DND-41 (cell line): Measurements from ENCODE around the gene IDI1.

Source experiments
- ATAC-seq: fragments of 200-7000 bp; cut with Tn5 transposase; 3 replicates; pipeline ENCODE4 v1.9.1; 2021; ENCODE audit warnings: low read depth; ENCODE audit not compliant: insufficient read depth
- DNase-seq: peaks from one replicate; pipeline ENCODE4 v3.0.0-alpha.2; 2020
- H2AFZ ChIP-seq: 2 replicates; pipeline ENCODE4 v1.6.0; 2012; ENCODE audit warnings: low read depth, low read length
- H3K27ac ChIP-seq: 2 replicates; pipeline ENCODE4 v1.5.1; 2012; ENCODE audit warnings: low read length, inconsistent platforms
- H3K27me3 ChIP-seq: fragments of 200-600 bp; sonication (generic); 2 replicates; pipeline ENCODE4 v1.6.0; 2012; ENCODE audit warnings: low read length, mild to moderate bottlenecking, inconsistent platforms; ENCODE audit not compliant: insufficient read depth, poor library complexity
- H3K36me3 ChIP-seq: 2 replicates; pipeline ENCODE4 v1.5.1; 2012; ENCODE audit warnings: low read length, inconsistent platforms; ENCODE audit not compliant: insufficient read depth
- H3K4me1 ChIP-seq: 2 replicates; pipeline ENCODE4 v1.5.1; 2012; ENCODE audit warnings: mild to moderate bottlenecking, low read length; ENCODE audit not compliant: insufficient read depth
- H3K4me2 ChIP-seq: 2 replicates; pipeline ENCODE4 v1.6.0; 2012; ENCODE audit warnings: mild to moderate bottlenecking, moderate library complexity, low read length, inconsistent platforms; ENCODE audit not compliant: insufficient read depth
- H3K4me3 ChIP-seq, 2 experiments: fragments of 200-600 bp in 1 of 2; shearing (Covaris generic) in 1 of 2; 2 replicates each; pipeline ENCODE4 v1.5.1; 2012 to 2016; ENCODE audit warnings: inconsistent platforms in 2 of 2, low read length in 2 of 2, mild to moderate bottlenecking in 2 of 2, low read depth in 1 of 2, moderate library complexity in 1 of 2
- H3K79me2 ChIP-seq: 2 replicates; pipeline ENCODE4 v1.6.0; 2012; ENCODE audit warnings: low read length, inconsistent platforms; ENCODE audit not compliant: insufficient read depth
- H3K9ac ChIP-seq: 2 replicates; pipeline ENCODE4 v1.6.0; 2012; ENCODE audit warnings: low read depth, mild to moderate bottlenecking, inconsistent platforms, low read length, moderate library complexity
- H3K9me3 ChIP-seq: 2 replicates; pipeline ENCODE4 v1.5.1; 2012; ENCODE audit warnings: low read length, moderate library complexity, mild to moderate bottlenecking, inconsistent platforms; ENCODE audit not compliant: insufficient read depth, severe bottlenecking
- H4K20me1 ChIP-seq: 2 replicates; pipeline ENCODE4 v1.6.0; 2012; ENCODE audit warnings: low read length; ENCODE audit not compliant: insufficient read depth
- EZH2 ChIP-seq: IDR thresholded peaks from 3 replicates; pipeline ENCODE4 v1.6.1; 2012; ENCODE audit warnings: borderline replicate concordance, low read depth, mild to moderate bottlenecking, moderate library complexity, low read length, inconsistent platforms; ENCODE audit not compliant: severe bottlenecking
- TF ChIP-seq, protein P1 (sequence below): IDR thresholded peaks from 2 replicates; pipeline ENCODE4 v1.5.1; 2012; ENCODE audit warnings: borderline replicate concordance, low read length, moderate library complexity, mild to moderate bottlenecking; ENCODE audit not compliant: poor library complexity, severe bottlenecking; ENCODE audit errors: extremely low read depth

IDI1 gene

DNA sequence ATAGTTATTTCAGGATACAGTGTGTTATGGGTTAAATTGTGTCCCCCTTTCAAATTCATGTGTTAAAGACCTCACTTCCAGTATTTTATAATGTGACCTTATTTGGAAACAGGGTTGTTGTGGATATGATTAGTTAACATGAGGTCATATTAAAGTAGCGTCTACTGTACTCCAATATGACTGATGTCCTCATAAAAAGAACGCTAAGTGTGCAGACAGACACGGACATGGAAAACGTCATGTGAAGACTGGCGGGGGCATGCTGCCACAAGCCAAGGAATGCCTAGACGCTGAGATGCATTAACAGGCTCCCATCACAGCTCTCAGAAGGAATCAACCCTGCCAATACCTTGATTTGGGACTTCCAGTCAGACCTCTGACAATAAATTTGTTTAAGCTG lies 5.8 kb upstream of the IDI1 start:
- no peaks in the 10 kb centered on the region for H3K9me3 ChIP-seq
- H3K4me2 ChIP-seq, result peak overlapping the region; percentile 90
- no peaks in the 10 kb centered on the region for H3K27me3 ChIP-seq
- H3K27ac ChIP-seq, result no peak overlapping the region
- peak overlapping the region; percentile 99 for H3K9ac ChIP-seq
- H3K36me3 ChIP-seq, result peaks cover 60% of the 10 kb centered on the region
- no peak for ATAC-seq
- H3K4me1 ChIP-seq, result peaks cover 81% of the 10 kb centered on the region
- H2AFZ ChIP-seq, result no peak overlapping the region
- peak overlapping the region in 1 of 2 experiments; percentile 100; a peak in 2 of 4 replicates for H3K4me3 ChIP-seq
- DNase-seq, result no peak
- peaks cover 99% of the 10 kb centered on the region for H3K79me2 ChIP-seq
- peaks cover 33% of the 10 kb centered on the region; the same call in 1 of the 2 replicates for H4K20me1 ChIP-seq
- TF ChIP-seq, protein P1, sequence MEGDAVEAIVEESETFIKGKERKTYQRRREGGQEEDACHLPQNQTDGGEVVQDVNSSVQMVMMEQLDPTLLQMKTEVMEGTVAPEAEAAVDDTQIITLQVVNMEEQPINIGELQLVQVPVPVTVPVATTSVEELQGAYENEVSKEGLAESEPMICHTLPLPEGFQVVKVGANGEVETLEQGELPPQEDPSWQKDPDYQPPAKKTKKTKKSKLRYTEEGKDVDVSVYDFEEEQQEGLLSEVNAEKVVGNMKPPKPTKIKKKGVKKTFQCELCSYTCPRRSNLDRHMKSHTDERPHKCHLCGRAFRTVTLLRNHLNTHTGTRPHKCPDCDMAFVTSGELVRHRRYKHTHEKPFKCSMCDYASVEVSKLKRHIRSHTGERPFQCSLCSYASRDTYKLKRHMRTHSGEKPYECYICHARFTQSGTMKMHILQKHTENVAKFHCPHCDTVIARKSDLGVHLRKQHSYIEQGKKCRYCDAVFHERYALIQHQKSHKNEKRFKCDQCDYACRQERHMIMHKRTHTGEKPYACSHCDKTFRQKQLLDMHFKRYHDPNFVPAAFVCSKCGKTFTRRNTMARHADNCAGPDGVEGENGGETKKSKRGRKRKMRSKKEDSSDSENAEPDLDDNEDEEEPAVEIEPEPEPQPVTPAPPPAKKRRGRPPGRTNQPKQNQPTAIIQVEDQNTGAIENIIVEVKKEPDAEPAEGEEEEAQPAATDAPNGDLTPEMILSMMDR, result no peak
- TF ChIP-seq EZH2, result no peak

DNA sequence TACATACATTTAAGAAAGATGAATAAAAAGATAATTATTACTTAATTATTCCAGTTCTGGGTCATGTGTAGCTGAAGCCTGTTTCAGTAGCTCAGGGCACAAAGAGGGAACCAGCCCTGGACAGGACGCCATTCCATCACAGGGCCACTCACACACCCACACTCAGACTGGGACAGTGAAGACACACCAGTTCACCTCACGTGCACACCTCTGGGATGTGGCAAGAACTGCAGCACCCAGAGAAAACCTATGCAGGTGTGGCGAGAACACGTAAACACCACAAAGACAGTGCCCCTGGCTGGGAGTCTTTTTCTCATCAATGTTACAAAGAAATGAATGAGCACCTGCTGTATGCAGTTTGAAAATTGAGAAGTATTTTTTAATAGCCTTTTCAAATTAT lies 1.6 kb upstream of the IDI1 start:
- Histone ChIP-seq H3K9ac (peak overlapping the region; percentile 79), H3K4me2 (peak overlapping the region; percentile 95), H4K20me1 (peaks cover 43% of the 10 kb centered on the region), H3K4me1 (peaks cover 70% of the 10 kb centered on the region), H2AFZ (no peak overlapping the region), H3K9me3 (no peaks in the 10 kb centered on the region), H3K36me3 (peaks cover 64% of the 10 kb centered on the region), H3K79me2 (peaks cover 82% of the 10 kb centered on the region), H3K27me3 (no peaks in the 10 kb centered on the region), H3K4me3 (peak overlapping the region; percentile 80 to 83; a peak in 3 of 4 replicates), H3K27ac (peak overlapping the region; percentile 76; the same call in 1 of the 2 replicates)
- DNase-seq (peak; percentile 35), ATAC-seq (no peak)
- TF ChIP-seq, protein P1, result no peak
- TF ChIP-seq EZH2, result no peak

DNA sequence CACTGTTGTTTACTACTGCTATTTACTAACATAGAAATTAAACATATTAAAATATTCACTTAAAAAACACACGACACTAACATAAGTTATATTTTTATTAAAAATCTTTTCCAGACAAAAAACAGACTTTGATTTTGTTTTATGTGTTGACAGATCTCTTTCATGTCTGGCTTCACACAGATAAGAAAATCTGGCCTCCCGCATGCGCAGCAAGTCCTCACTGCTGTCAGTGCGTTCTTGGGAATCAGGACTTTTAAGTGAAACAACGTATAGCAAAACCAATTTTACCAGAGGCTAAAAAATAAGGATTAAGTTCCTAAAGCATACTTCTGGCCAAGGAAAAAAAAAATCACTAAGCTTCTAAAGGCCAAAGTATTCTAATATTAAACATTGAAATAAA lies 1.2 kb upstream of the IDI1 start:
- Histone ChIP-seq H3K27me3 (no peaks in the 10 kb centered on the region), H3K4me3 (peak overlapping the region; percentile 80 to 83; a peak in 3 of 4 replicates), H3K9ac (peak overlapping the region; percentile 79), H3K79me2 (peaks cover 82% of the 10 kb centered on the region), H3K4me1 (peaks cover 70% of the 10 kb centered on the region), H3K27ac (peak overlapping the region; percentile 76), H3K9me3 (no peaks in the 10 kb centered on the region), H3K36me3 (peaks cover 67% of the 10 kb centered on the region), H4K20me1 (peaks cover 47% of the 10 kb centered on the region), H3K4me2 (peak overlapping the region; percentile 95), H2AFZ (no peak overlapping the region; the same call in 1 of the 2 replicates)
- DNase-seq, result peak; percentile 48
- ATAC-seq, result no peak
- TF ChIP-seq, protein P1, result no peak
- no peak for TF ChIP-seq EZH2

DNA sequence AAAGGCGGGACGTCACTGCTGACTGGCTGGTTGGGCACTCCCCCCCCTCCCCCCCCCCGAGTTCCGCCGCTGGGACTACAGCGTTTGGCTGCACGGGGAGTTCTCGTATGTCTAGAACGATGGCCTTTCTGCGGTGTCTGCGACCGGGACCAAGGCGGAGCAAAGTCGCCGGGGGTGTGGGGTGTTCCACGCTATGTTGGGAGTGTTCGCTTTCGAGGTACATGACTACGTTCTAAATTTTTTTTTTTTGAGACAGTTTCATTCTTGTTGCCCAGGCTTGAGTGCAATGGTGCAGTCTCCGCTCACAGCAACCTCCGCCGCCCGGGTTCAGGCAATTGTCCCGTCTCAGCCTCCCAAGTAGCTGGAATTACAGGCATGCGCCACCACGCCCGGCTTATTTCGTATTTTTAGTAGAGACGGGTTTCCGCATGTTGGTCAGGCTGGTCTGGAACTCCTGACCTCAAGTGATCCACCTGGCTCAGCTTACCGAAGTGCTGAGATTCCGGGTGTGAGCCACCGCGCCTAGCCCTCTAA lies 573 bp upstream of the IDI1 start:
- Histone ChIP-seq H3K79me2 (peaks cover 82% of the 10 kb centered on the region), H4K20me1 (peaks cover 48% of the 10 kb centered on the region), H3K9ac (peak overlapping the region; percentile 79), H3K27ac (peak overlapping the region; percentile 76), H2AFZ (peak overlapping the region; percentile 67), H3K9me3 (no peaks in the 10 kb centered on the region), H3K36me3 (peaks cover 68% of the 10 kb centered on the region), H3K4me1 (peaks cover 70% of the 10 kb centered on the region), H3K4me3 (peak overlapping the region; percentile 80 to 83), H3K27me3 (no peaks in the 10 kb centered on the region), H3K4me2 (peak overlapping the region; percentile 95)
- no peak for DNase-seq
- ATAC-seq, result peak; percentile 1; the same call in 1 of the 3 replicates
- TF ChIP-seq EZH2, result no peak
- TF ChIP-seq, protein P1, result no peak
